Posterior cingulate gyrus (tissue), 11 donors: Measurements from ENCODE around the gene G0S2.
A peak's percentile ranks its signal among the peaks of the same experiment; 100 is the strongest.

ENCODE experiments used
- DNase-seq, 10 donors: peaks; one replicate each; pipeline versions ENCODE4 v3.0.0 to v3.0.0-alpha.2; 2020 to 2021; ENCODE audit warnings: mixed read lengths in 3 of 10
- intact Hi-C: fragments of 100-400 bp; cut with DNase I; formaldehyde crosslinking; loops from one replicate; pipeline ENCODE4 v1.15.1; 2023

Gene G0S2

GRCh38 chr1:209646558-209646957, 28.7 kb upstream of the G0S2 start:
- peak in 1 of 10 donors; percentile 29 for DNase-seq
- intact Hi-C loops: no loop called here

GRCh38 chr1:209647156-209647555, 28.1 kb upstream of the G0S2 start:
- DNase-seq: peak in 1 of 10 donors; percentile 37
- intact Hi-C loops: no loop called here

- DNase-seq: no peak
- intact Hi-C loops: no loop called here
Observed at GRCh38 chr1:209648346-209648745, 26.9 kb upstream of the G0S2 start.

GRCh38 chr1:209648931-209649776, 26.1 kb upstream of the G0S2 start:
- DNase-seq: no peak
- intact Hi-C loops: no loop called here

- intact Hi-C loops: no loop called here
Observed at GRCh38 chr1:209650454-209650853, 24.8 kb upstream of the G0S2 start.

GRCh38 chr1:209651138-209651587, 24.0 kb upstream of the G0S2 start:
- no peak for DNase-seq

More at GRCh38 chr1:209650454-209650853, 24.8 kb upstream of the G0S2 start:
- no peak for DNase-seq

GRCh38 chr1:209652121-209652735, 23.0 kb upstream of the G0S2 start, which contains the start of gene LAMB3:
Gene LAMB3 (minus strand): TSS chr1:209652425. CDS start chr1:209650944, 1,481 bp downstream.
- intact Hi-C loops: no loop called here
- DNase-seq: no peak

More at GRCh38 chr1:209651138-209651587, 24.0 kb upstream of the G0S2 start:
- intact Hi-C loops: no loop called here

GRCh38 chr1:209652873-209653401, 22.3 kb upstream of the G0S2 start:
- intact Hi-C loops: no loop called here
- DNase-seq: peak; percentile 68 to 96 (median 88)

- intact Hi-C loops: no loop called here
- DNase-seq: no peak
Observed at GRCh38 chr1:209653915-209654351, 21.3 kb upstream of the G0S2 start.

- no peak for DNase-seq
- intact Hi-C loops: no loop called here
Observed at GRCh38 chr1:209655411-209656231, 19.6 kb upstream of the G0S2 start.

- intact Hi-C loops: no loop called here
- DNase-seq: no peak
Observed at GRCh38 chr1:209657140-209657879, 17.9 kb upstream of the G0S2 start.

- intact Hi-C loops: no loop called here
- DNase-seq: no peak
Observed at GRCh38 chr1:209657918-209658317, 17.3 kb upstream of the G0S2 start.

GRCh38 chr1:209659909-209660308, 15.3 kb upstream of the G0S2 start:
- DNase-seq: no peak
- intact Hi-C loops: no loop called here

- intact Hi-C loops: no loop called here
- no peak for DNase-seq
Observed at GRCh38 chr1:209661071-209661470, 14.1 kb upstream of the G0S2 start.

GRCh38 chr1:209662879-209663327, 12.3 kb upstream of the G0S2 start:
- intact Hi-C loops: no loop called here
- DNase-seq: no peak

- intact Hi-C loops: no loop called here
- no peak for DNase-seq
Observed at GRCh38 chr1:209667103-209667502, 8.1 kb upstream of the G0S2 start.

GRCh38 chr1:209667708-209668107, 7.5 kb upstream of the G0S2 start:
- intact Hi-C loops: no loop called here
- no peak for DNase-seq

- intact Hi-C loops: no loop called here
- DNase-seq: no peak
Observed at GRCh38 chr1:209670441-209671082, 4.7 kb upstream of the G0S2 start.
